ENCODE data around the gene EFCAB5.

- TF ChIP-seq CTCF (IDR thresholded peaks at IDR 0.05; ENCODE audit: insufficient read depth, low read depth, low read length) (no peak), EZH2 (IDR thresholded peaks at IDR 0.05; ENCODE audit: insufficient read depth, low read length) (no peak)
These were observed 58.7 kb downstream of the EFCAB5 start for GRCh38 chr17:30000001-30000754.

Measured in astrocyte (in vitro differentiated cells and primary cell).